ENCODE measurements around the gene HOXD11.
A peak's percentile ranks its signal among the peaks of the same experiment; 100 is the strongest.

HOXD11 gene

DNA sequence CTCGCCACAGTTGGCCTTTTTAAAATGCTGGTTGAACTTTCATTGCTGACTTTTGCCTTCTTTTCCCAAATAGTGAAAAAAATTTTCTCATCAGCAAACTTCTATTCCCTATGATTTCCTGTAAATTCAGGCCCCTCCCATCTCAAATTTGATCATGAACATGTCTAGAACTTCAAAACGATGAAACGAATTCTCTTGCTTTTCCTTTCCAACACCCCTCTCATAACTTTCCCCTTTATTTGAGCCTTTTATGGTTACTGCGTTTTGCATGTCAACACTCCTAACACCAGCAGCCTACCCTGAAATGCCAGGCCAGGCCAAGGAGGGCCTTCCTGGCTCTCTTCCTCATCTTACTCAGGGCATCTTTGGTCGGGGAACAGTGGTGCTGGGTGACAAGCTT is 16.2 kb upstream of the HOXD11 start:
- H3K27me3 ChIP-seq (ENCODE audit: control insufficient read depth in 1 of 2, insufficient read depth in 2 of 2, low read length in 2 of 2) = peaks cover 85 to 99% of the 10 kb centered on the region in 2 donors
- H3K4me1 ChIP-seq (ENCODE audit: insufficient read depth, low read length) = peaks cover 21% of the 10 kb centered on the region
- no peak overlapping the region for H3K4me3 ChIP-seq (ENCODE audit: low read depth in 1 of 2, low read length in 2 of 2)
- H3K9me3 ChIP-seq (ENCODE audit: low read length) = peaks cover 3% of the 10 kb centered on the region
- no peak overlapping the region for H3K27ac ChIP-seq (ENCODE audit: low read depth, low read length)
- H3K9ac ChIP-seq (ENCODE audit: low read length) = no peak overlapping the region
- no peaks in the 10 kb centered on the region for H3K36me3 ChIP-seq (ENCODE audit: insufficient read depth, low read length)

DNA sequence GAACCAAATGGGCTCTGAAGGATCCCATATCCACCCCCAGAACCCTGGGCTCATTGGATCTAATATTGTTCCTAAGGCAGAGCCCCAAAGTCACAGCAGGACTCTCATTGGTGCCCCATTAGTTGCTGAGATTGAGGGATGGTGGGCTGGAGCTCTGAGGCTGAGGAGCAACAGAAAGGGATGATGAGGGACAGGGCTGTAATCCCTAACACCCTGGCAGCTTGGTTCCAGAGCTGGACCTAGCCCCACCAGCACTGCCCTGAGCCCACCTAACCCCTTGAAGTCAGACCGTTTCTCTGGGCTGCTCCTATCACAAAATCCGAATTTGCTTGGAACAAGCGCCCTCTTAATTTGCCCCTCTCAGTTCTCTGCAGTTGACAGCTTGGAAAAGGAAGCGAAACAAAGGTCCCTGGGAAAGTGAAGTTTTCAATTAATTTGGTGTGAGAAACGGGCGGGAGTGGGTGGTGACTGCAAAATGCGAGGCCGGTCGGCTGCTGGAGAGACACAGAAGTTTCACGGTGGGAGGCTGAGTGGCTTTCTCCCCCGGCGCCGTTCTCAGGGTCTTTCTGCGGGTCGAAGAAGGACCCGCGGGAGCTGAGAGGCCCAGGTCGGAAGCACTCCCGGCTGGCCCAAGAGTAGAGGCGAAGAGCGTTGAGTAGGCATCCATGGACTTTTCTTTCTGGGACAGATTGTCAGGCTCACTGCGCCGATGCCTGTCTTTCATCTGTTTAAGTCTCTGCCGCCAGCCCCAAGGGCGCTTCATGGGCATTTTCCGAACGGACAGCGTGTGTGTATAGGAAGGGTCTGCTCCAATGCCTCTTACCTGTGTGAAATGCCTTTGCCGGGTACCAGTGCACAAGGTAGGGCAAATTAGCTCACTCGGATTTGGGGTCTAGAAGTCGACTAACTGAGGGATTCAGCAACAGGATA is 15.5 kb upstream of the HOXD11 start:
- Histone ChIP-seq H3K4me3 (ENCODE audit: low read depth in 1 of 2, low read length in 2 of 2) (no peak overlapping the region), H3K4me1 (ENCODE audit: insufficient read depth, low read length) (peaks cover 15% of the 10 kb centered on the region), H3K27ac (ENCODE audit: low read depth, low read length) (no peak overlapping the region), H3K36me3 (ENCODE audit: insufficient read depth, low read length) (no peaks in the 10 kb centered on the region), H3K27me3 (ENCODE audit: control insufficient read depth in 1 of 2, insufficient read depth in 2 of 2, low read length in 2 of 2) (peaks cover 84 to 99% of the 10 kb centered on the region in 2 donors), H3K9me3 (ENCODE audit: low read length) (peaks cover 3% of the 10 kb centered on the region), H3K9ac (ENCODE audit: low read length) (no peak overlapping the region)

- H3K4me3 ChIP-seq (ENCODE audit: low read depth in 1 of 2, low read length in 2 of 2) = peak within 1 kb of the TSS; percentile 6 to 53
- peaks cover 84 to 99% of the 10 kb centered on the region in 2 donors for H3K27me3 ChIP-seq (ENCODE audit: control insufficient read depth in 1 of 2, insufficient read depth in 2 of 2, low read length in 2 of 2)
- H3K27ac ChIP-seq (ENCODE audit: low read depth, low read length) = no peak within 1 kb of the TSS
- peaks cover 16% of the 10 kb centered on the region for H3K4me1 ChIP-seq (ENCODE audit: insufficient read depth, low read length)
- H3K36me3 ChIP-seq (ENCODE audit: insufficient read depth, low read length) = no peaks in the 10 kb centered on the region
- H3K9me3 ChIP-seq (ENCODE audit: low read length) = peaks cover 3% of the 10 kb centered on the region
- no peak within 1 kb of the TSS for H3K9ac ChIP-seq (ENCODE audit: low read length)
Observed at GRCh38 chr2:176092270-176093144, 14.6 kb upstream of the HOXD11 start, which contains the start of gene HOXD13. Gene HOXD13 (plus strand): TSS chr2:176092721. CDS start chr2:176092891, 170 bp downstream.

- Histone ChIP-seq H3K27ac (ENCODE audit: low read depth, low read length) (no peak overlapping the region), H3K4me3 (ENCODE audit: low read depth in 1 of 2, low read length in 2 of 2) (peak overlapping the region; percentile 6 to 53), H3K4me1 (ENCODE audit: insufficient read depth, low read length) (peaks cover 16% of the 10 kb centered on the region), H3K36me3 (ENCODE audit: insufficient read depth, low read length) (no peaks in the 10 kb centered on the region), H3K9ac (ENCODE audit: low read length) (no peak overlapping the region), H3K9me3 (ENCODE audit: low read length) (peaks cover 3% of the 10 kb centered on the region), H3K27me3 (ENCODE audit: control insufficient read depth in 1 of 2, insufficient read depth in 2 of 2, low read length in 2 of 2) (peaks cover 83 to 99% of the 10 kb centered on the region in 2 donors)
Observed at GRCh38 chr2:176093145-176093897, 13.8 kb upstream of the HOXD11 start.

DNA sequence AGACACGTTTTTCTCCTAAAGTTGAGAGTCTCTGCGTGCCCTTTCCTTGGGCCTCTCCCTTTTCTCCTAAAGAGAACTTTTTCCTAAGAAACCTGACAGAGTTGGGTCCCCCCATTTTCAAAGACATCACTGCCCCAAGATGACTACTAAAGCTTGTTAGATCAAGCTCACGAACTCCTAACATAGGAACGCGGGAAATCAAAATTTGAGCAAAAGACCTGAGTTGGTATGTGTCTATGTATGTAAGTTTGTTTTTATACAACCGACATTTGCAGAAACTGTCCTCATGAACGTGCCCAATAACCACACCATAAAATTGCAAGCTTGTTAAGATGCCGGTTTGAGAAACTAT is 13.2 kb upstream of the HOXD11 start:
- peaks cover 83 to 99% of the 10 kb centered on the region in 2 donors for H3K27me3 ChIP-seq (ENCODE audit: control insufficient read depth in 1 of 2, insufficient read depth in 2 of 2, low read length in 2 of 2)

DNA sequence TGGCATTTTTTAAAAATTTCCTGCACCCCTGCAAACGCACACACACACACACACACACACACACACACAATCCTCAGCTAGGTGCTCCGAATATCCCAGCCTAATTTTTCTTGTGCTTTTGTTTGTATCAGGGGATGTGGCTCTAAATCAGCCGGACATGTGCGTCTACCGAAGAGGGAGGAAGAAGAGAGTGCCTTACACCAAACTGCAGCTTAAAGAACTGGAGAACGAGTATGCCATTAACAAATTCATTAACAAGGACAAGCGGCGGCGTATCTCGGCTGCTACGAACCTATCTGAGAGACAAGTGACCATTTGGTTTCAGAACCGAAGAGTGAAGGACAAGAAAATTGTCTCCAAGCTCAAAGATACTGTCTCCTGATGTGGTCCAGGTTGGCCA is 12.7 kb upstream of the HOXD11 start:
- Histone ChIP-seq H3K27ac (ENCODE audit: low read depth, low read length) (no peak overlapping the region), H3K9me3 (ENCODE audit: low read length) (peaks cover 3% of the 10 kb centered on the region), H3K4me1 (ENCODE audit: insufficient read depth, low read length) (peaks cover 13% of the 10 kb centered on the region), H3K36me3 (ENCODE audit: insufficient read depth, low read length) (no peaks in the 10 kb centered on the region), H3K27me3 (ENCODE audit: control insufficient read depth in 1 of 2, insufficient read depth in 2 of 2, low read length in 2 of 2) (peaks cover 83 to 98% of the 10 kb centered on the region in 2 donors), H3K9ac (ENCODE audit: low read length) (no peak overlapping the region), H3K4me3 (ENCODE audit: low read depth in 1 of 2, low read length in 2 of 2) (no peak overlapping the region)

More for the DNA sequence above, 13.2 kb upstream of the HOXD11 start:
- Histone ChIP-seq H3K9ac (ENCODE audit: low read length) (no peak overlapping the region), H3K9me3 (ENCODE audit: low read length) (peaks cover 3% of the 10 kb centered on the region), H3K36me3 (ENCODE audit: insufficient read depth, low read length) (no peaks in the 10 kb centered on the region), H3K4me3 (ENCODE audit: low read depth in 1 of 2, low read length in 2 of 2) (no peak overlapping the region), H3K4me1 (ENCODE audit: insufficient read depth, low read length) (peaks cover 13% of the 10 kb centered on the region), H3K27ac (ENCODE audit: low read depth, low read length) (no peak overlapping the region)

DNA sequence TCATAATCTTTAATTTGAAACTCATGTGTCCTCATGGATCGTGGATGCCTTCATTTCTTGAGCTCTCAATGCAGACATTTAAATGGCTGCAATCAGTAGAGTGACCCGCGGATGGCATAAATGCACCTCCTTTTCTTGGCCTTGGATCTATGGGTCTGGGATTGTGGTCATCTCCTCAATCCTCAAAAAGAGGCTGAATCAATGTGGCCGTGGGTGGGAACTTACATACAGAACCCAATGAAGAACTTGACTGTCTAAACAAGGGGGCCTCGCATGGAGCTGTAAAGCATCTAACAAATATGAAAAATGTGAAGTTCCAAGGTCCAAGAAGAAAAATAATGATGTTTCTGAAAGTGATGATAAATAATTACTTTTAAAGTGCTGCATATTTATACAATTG is 11.7 kb upstream of the HOXD11 start:
- peaks cover 13% of the 10 kb centered on the region for H3K4me1 ChIP-seq (ENCODE audit: insufficient read depth, low read length)
- H3K36me3 ChIP-seq (ENCODE audit: insufficient read depth, low read length) = no peaks in the 10 kb centered on the region
- peaks cover 83 to 98% of the 10 kb centered on the region in 2 donors for H3K27me3 ChIP-seq (ENCODE audit: control insufficient read depth in 1 of 2, insufficient read depth in 2 of 2, low read length in 2 of 2)
- no peak overlapping the region for H3K4me3 ChIP-seq (ENCODE audit: low read depth in 1 of 2, low read length in 2 of 2)
- H3K9ac ChIP-seq (ENCODE audit: low read length) = no peak overlapping the region
- peaks cover 3% of the 10 kb centered on the region for H3K9me3 ChIP-seq (ENCODE audit: low read length)
- no peak overlapping the region for H3K27ac ChIP-seq (ENCODE audit: low read depth, low read length)

DNA sequence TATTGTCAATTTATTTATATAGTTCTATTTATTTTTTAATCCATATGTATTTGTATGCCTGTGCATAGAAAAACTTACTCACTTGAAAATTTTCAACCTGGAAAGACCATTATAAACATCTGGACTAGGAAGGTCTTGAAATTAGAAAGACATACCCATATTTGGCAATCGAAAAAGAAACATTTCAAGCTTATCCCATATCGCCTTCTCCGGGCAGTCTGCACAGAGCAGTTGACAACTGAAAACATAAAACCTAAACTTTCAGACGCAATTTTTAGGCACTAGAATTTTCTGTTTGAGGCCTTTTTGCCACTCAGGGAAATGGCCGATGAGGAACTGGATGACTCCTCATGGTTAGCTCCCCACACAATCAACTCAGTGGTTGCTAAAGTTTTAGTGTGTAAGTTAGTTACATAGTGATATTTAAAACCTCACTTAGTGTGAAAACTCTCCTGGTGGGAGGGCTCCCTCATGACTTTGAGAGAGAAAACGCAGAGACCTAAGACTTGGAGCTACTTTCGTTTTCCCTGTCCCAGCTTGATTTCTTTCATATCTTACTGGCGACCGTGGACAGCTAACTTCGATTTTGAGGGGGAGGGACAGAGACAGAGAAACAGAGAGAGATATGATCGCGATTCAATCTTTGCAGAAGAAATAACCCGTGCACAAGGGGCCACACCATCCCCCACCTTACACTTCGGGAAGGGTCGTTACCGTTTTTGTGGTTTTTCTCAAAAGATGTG is 10.7 kb upstream of the HOXD11 start:
- Histone ChIP-seq H3K9ac (ENCODE audit: low read length) (no peak overlapping the region), H3K27me3 (ENCODE audit: control insufficient read depth in 1 of 2, insufficient read depth in 2 of 2, low read length in 2 of 2) (peaks cover 85 to 96% of the 10 kb centered on the region in 2 donors), H3K4me3 (ENCODE audit: low read depth in 1 of 2, low read length in 2 of 2) (peak overlapping the region; percentile 49 to 51), H3K36me3 (ENCODE audit: insufficient read depth, low read length) (no peaks in the 10 kb centered on the region), H3K27ac (ENCODE audit: low read depth, low read length) (no peak overlapping the region), H3K9me3 (ENCODE audit: low read length) (peaks cover 3% of the 10 kb centered on the region), H3K4me1 (ENCODE audit: insufficient read depth, low read length) (peaks cover 13% of the 10 kb centered on the region)

- Histone ChIP-seq H3K9me3 (ENCODE audit: low read length) (peaks cover 3% of the 10 kb centered on the region), H3K9ac (ENCODE audit: low read length) (no peak overlapping the region), H3K4me1 (ENCODE audit: insufficient read depth, low read length) (peaks cover 13% of the 10 kb centered on the region), H3K4me3 (ENCODE audit: low read depth in 1 of 2, low read length in 2 of 2) (peak overlapping the region; percentile 36 to 51), H3K27me3 (ENCODE audit: control insufficient read depth in 1 of 2, insufficient read depth in 2 of 2, low read length in 2 of 2) (peaks cover 89 to 95% of the 10 kb centered on the region in 2 donors), H3K27ac (ENCODE audit: low read depth, low read length) (no peak overlapping the region), H3K36me3 (ENCODE audit: insufficient read depth, low read length) (no peaks in the 10 kb centered on the region)
Observed at GRCh38 chr2:176096986-176097819, 9.9 kb upstream of the HOXD11 start.

All from muscle layer of colon (tissue), 2 donors.